ENCODE results near the gene PTPRK.

GRCh38 chr6:128063850-128064539, 456.4 kb downstream of the PTPRK start:
- no peak for TF ChIP-seq ZFX (IDR thresholded peaks at IDR 0.05)
- TF ChIP-seq CEBPB (IDR thresholded peaks at IDR 0.05; ENCODE audit: low read depth), result no peak
